ENCODE data around the gene ADGRE1.

The ADGRE1 gene

DNA sequence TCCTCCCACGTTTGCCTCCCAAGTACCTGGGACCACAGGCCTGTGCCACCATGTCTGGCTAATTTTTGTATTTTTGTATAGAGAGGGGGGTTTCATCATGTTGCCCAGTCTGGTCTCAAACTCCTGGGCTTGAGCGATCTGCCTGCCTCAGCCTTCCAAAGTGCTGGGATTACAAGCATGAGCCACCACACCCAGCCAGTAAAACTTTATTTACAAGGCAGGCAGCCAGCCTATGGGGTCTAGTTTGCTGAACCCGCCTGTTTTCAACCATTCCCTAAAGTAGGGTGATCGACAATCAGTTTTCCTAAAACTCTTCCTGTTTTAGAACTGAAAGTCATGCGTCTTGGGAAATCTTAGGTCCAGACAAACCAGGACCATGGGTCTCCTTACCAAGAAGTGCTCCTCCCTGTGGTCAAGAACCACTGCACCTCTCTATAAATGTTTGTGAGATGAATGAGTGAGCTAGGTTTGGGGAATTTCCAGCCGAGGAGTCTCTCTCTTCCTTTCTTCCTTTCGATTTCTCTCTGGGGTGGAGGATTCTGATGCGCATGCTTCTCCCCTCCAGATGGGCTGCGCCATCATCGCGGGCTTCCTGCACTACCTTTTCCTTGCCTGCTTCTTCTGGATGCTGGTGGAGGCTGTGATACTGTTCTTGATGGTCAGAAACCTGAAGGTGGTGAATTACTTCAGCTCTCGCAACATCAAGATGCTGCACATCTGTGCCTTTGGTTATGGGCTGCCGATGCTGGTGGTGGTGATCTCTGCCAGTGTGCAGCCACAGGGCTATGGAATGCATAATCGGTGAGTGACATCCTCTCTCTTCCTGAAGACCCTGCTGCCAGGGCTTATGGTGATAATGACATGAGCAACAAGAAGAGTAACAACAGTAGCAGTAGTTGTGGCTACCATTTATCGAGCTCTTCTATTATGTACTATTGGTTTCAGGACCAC is 38.7 kb downstream of the ADGRE1 start:
- H3K9me3 ChIP-seq (ENCODE audit: low read length), result no peaks in the 10 kb centered on the region
- H3K27ac ChIP-seq (ENCODE audit: low read depth, low read length), result no peak overlapping the region

DNA sequence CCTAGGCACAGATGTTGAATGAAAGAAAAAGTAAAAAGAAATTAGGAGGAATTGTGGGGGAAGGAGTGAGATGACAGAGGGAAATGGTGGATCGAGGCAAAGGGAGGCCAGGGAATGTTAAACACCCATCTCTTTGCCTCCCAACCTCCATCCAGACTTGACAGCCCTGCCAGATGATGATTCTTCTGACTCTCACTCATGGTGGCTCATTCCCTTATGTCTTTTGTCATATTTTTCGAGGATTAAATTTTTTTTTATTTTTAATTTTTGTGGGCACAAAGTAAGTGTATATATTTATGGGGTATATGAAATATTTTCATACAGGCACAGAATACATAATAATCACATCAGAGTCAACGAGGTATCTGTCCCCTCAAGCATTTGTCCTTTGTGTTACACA is 42.8 kb downstream of the ADGRE1 start:
- no peak overlapping the region for H3K4me3 ChIP-seq (ENCODE audit: low read depth in 1 of 2, low read length in 2 of 2)
- H3K27ac ChIP-seq (ENCODE audit: low read depth, low read length), result no peak overlapping the region
- no peak overlapping the region for H3K9ac ChIP-seq (ENCODE audit: low read length)
- H3K27me3 ChIP-seq (ENCODE audit: control insufficient read depth in 1 of 2, insufficient read depth in 2 of 2, low read length in 2 of 2), result no peaks in the 10 kb centered on the region
- H3K36me3 ChIP-seq (ENCODE audit: insufficient read depth, low read length), result no peaks in the 10 kb centered on the region
- H3K4me1 ChIP-seq (ENCODE audit: insufficient read depth, low read length), result no peaks in the 10 kb centered on the region
- no peaks in the 10 kb centered on the region for H3K9me3 ChIP-seq (ENCODE audit: low read length)

More for the DNA sequence above, 38.7 kb downstream of the ADGRE1 start:
- Histone ChIP-seq H3K36me3 (ENCODE audit: insufficient read depth, low read length) (no peaks in the 10 kb centered on the region), H3K27me3 (ENCODE audit: control insufficient read depth in 1 of 2, insufficient read depth in 2 of 2, low read length in 2 of 2) (no peaks in the 10 kb centered on the region), H3K4me1 (ENCODE audit: insufficient read depth, low read length) (no peaks in the 10 kb centered on the region), H3K9ac (ENCODE audit: low read length) (no peak overlapping the region), H3K4me3 (ENCODE audit: low read depth in 1 of 2, low read length in 2 of 2) (no peak overlapping the region)

DNA sequence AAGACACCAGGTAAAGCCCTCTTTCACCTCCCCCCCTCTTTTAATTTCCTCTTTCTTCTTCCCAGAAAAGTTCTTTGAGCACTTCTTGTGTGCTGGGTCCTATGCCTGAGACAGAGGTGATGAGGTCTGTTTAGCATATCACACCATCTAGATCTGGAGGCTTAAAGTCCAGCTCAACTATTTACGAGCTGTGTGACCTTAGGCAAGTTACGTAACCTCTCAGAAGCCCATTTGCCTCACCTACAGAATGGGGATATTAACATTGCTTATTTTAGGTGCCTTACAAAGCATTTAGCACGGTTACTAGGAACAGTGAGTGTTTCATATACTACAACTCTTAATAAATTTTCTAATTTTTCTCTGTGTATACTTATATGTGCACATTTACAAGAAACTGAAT is 47.7 kb downstream of the ADGRE1 start:
- Histone ChIP-seq H3K9me3 (ENCODE audit: low read length) (peaks cover 4% of the 10 kb centered on the region), H3K27ac (ENCODE audit: low read depth, low read length) (no peak overlapping the region), H3K27me3 (ENCODE audit: control insufficient read depth in 1 of 2, insufficient read depth in 2 of 2, low read length in 2 of 2) (no peaks in the 10 kb centered on the region), H3K4me1 (ENCODE audit: insufficient read depth, low read length) (no peaks in the 10 kb centered on the region), H3K4me3 (ENCODE audit: low read depth in 1 of 2, low read length in 2 of 2) (no peak overlapping the region), H3K9ac (ENCODE audit: low read length) (no peak overlapping the region), H3K36me3 (ENCODE audit: insufficient read depth, low read length) (no peaks in the 10 kb centered on the region)

DNA sequence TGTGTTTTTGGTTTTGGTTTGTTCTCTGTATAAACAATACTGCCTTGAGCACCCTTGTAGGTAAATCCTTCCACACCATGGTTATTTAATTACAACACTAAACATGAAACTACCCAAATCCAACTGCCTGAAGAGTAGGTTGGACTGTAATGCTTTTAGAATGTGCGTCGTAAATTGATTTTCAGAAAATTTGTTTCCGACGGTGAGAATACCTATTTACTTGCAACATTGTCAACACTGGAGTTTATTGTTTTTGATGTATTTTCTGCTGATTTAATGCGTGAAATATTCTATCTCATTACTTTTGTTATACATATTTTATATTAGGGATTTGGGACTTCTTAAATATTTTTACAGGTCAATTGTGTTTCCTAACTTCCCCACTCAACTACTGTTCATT is 48.2 kb downstream of the ADGRE1 start:
- Histone ChIP-seq H3K27me3 (ENCODE audit: control insufficient read depth in 1 of 2, insufficient read depth in 2 of 2, low read length in 2 of 2) (no peaks in the 10 kb centered on the region), H3K4me1 (ENCODE audit: insufficient read depth, low read length) (no peaks in the 10 kb centered on the region), H3K27ac (ENCODE audit: low read depth, low read length) (no peak overlapping the region), H3K4me3 (ENCODE audit: low read depth in 1 of 2, low read length in 2 of 2) (no peak overlapping the region), H3K9me3 (ENCODE audit: low read length) (peaks cover 4% of the 10 kb centered on the region), H3K9ac (ENCODE audit: low read length) (no peak overlapping the region), H3K36me3 (ENCODE audit: insufficient read depth, low read length) (no peaks in the 10 kb centered on the region)

DNA sequence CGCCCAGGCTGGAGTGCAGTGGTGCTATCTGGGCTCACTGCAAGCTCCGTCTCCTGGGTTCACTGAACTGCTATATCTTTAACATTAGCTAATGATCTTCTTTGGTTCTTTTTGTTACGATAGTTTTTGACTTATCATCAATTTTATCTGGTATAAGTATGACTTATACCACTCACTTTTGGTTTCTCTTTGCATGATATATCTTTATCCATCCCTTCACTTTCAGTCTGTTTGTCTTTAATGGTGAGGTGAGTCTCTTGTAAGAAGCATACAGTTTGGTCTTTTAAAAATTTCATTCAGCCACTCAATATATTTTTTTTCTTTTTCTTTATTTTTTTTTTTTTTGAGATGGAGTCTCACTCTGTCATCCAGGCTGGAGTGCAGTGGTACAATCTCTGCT is 58.4 kb downstream of the ADGRE1 start:
- Histone ChIP-seq H3K4me1 (ENCODE audit: insufficient read depth, low read length) (no peaks in the 10 kb centered on the region), H3K27ac (ENCODE audit: low read depth, low read length) (no peak overlapping the region), H3K27me3 (ENCODE audit: control insufficient read depth in 1 of 2, insufficient read depth in 2 of 2, low read length in 2 of 2) (no peaks in the 10 kb centered on the region), H3K36me3 (ENCODE audit: insufficient read depth, low read length) (no peaks in the 10 kb centered on the region), H3K4me3 (ENCODE audit: low read depth in 1 of 2, low read length in 2 of 2) (no peak overlapping the region), H3K9me3 (ENCODE audit: low read length) (no peaks in the 10 kb centered on the region), H3K9ac (ENCODE audit: low read length) (no peak overlapping the region)

DNA sequence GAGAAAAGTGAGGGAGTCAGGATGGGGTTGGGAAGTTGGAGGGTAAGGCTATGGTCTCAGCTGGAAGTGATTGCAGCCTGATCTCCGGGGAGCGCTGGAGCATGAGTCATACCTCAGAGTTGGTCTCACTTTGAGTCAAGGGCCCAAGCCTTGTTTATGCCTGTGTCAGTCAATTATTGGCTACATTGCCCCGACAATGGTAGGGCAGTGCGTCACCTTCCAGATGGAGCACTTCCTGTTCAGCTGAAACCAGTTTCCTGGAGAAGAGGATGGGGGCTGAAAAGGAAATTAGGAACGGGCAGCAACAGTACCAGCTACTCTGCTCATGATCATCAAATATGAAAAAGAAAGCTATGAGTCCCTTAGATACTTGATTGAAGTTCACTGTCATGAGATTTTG is 60.4 kb downstream of the ADGRE1 start:
- H3K9ac ChIP-seq (ENCODE audit: low read length), result no peak overlapping the region
- no peak overlapping the region for H3K4me3 ChIP-seq (ENCODE audit: low read depth in 1 of 2, low read length in 2 of 2)
- H3K9me3 ChIP-seq (ENCODE audit: low read length), result no peaks in the 10 kb centered on the region
- no peaks in the 10 kb centered on the region for H3K4me1 ChIP-seq (ENCODE audit: insufficient read depth, low read length)
- no peaks in the 10 kb centered on the region for H3K36me3 ChIP-seq (ENCODE audit: insufficient read depth, low read length)
- no peak overlapping the region for H3K27ac ChIP-seq (ENCODE audit: low read depth, low read length)
- H3K27me3 ChIP-seq (ENCODE audit: control insufficient read depth in 1 of 2, insufficient read depth in 2 of 2, low read length in 2 of 2), result no peaks in the 10 kb centered on the region

DNA sequence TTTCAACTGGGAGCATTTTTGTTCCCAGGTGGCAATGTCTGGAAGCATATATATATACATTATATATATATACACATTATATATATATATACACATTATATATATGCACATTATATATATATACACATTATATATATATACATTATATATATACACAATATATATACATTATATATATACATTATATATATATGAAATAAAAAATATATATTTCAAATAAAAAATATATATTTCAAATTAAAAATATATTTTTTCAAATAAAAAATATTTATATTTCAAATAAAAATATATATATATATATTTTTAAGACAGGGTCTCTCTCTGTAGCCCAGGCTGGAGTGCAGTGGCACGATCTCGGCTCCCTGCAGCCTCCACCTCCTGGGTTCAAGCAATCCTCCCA is 61.5 kb downstream of the ADGRE1 start:
- H3K36me3 ChIP-seq (ENCODE audit: insufficient read depth, low read length), result no peaks in the 10 kb centered on the region

DNA sequence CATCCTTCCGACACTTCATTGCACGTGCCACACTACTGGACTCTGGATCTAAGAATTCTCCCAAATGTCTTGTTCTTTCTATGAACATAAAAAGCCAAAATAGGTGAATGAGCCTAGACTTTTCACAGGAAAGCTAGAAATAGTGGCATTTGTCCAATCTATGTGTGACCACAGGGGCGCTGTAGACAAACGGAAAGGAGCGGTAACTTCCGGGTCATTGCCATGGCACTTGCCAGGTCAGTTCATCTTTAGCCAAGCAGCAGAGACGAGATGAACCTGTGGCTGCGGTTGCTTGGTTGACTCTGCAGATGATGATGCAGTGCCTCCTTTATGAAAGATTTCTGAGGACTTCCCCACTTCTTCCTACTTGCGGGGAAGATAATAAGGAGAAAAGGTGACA is 65.6 kb downstream of the ADGRE1 start:
- H3K9me3 ChIP-seq (ENCODE audit: low read length), result no peaks in the 10 kb centered on the region
- H3K27me3 ChIP-seq (ENCODE audit: control insufficient read depth in 1 of 2, insufficient read depth in 2 of 2, low read length in 2 of 2), result no peaks in the 10 kb centered on the region
- no peak overlapping the region for H3K27ac ChIP-seq (ENCODE audit: low read depth, low read length)
- no peaks in the 10 kb centered on the region for H3K4me1 ChIP-seq (ENCODE audit: insufficient read depth, low read length)
- no peak overlapping the region for H3K4me3 ChIP-seq (ENCODE audit: low read depth in 1 of 2, low read length in 2 of 2)
- no peaks in the 10 kb centered on the region for H3K36me3 ChIP-seq (ENCODE audit: insufficient read depth, low read length)
- H3K9ac ChIP-seq (ENCODE audit: low read length), result no peak overlapping the region

More for the DNA sequence above, 61.5 kb downstream of the ADGRE1 start:
- Histone ChIP-seq H3K9me3 (ENCODE audit: low read length) (no peaks in the 10 kb centered on the region), H3K4me3 (ENCODE audit: low read depth in 1 of 2, low read length in 2 of 2) (no peak overlapping the region), H3K9ac (ENCODE audit: low read length) (no peak overlapping the region), H3K27ac (ENCODE audit: low read depth, low read length) (no peak overlapping the region), H3K27me3 (ENCODE audit: control insufficient read depth in 1 of 2, insufficient read depth in 2 of 2, low read length in 2 of 2) (no peaks in the 10 kb centered on the region), H3K4me1 (ENCODE audit: insufficient read depth, low read length) (no peaks in the 10 kb centered on the region)

DNA sequence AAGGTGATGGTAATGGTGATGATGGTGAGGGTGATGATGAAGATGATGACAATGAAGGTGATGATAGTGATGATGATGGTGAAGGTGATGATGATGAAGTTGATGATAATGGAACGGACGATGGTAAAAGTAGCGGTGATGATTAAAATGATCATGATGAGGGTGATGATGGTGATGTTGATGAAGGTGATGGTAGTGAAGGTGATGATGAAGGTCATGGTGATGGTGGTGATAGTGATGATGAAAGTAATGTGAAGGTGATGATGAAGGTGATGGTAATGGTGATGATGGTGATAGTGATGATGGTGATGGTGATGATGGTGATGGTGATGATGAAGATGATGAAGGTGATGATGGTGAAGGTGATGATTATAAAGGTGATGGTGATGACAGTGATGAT is 67.7 kb downstream of the ADGRE1 start:
- H3K9ac ChIP-seq (ENCODE audit: low read length), result no peak overlapping the region
- no peak overlapping the region for H3K27ac ChIP-seq (ENCODE audit: low read depth, low read length)
- H3K4me3 ChIP-seq (ENCODE audit: low read depth in 1 of 2, low read length in 2 of 2), result no peak overlapping the region
- no peaks in the 10 kb centered on the region for H3K36me3 ChIP-seq (ENCODE audit: insufficient read depth, low read length)
- H3K9me3 ChIP-seq (ENCODE audit: low read length), result no peaks in the 10 kb centered on the region
- no peaks in the 10 kb centered on the region for H3K4me1 ChIP-seq (ENCODE audit: insufficient read depth, low read length)
- no peaks in the 10 kb centered on the region for H3K27me3 ChIP-seq (ENCODE audit: control insufficient read depth in 1 of 2, insufficient read depth in 2 of 2, low read length in 2 of 2)

DNA sequence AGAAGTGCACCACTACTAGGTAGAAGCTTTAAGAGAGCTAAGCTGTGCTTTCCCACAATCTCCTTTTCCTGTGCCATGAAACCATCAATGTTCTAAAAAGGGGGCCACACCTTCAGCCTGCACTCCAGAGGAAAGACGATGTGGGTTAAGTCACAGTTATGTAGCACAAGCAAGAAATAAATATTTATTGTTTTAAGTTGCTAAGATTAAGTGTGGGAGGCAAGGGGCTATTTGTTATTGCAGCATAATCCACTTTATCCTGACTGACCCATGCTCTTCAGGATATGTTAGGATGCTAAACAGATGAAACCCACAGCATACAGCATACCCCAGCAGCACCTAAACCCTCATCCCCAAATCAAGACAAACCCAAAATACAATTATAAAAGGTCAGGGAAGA is 69.2 kb downstream of the ADGRE1 start:
- Histone ChIP-seq H3K4me1 (ENCODE audit: insufficient read depth, low read length) (no peaks in the 10 kb centered on the region), H3K27me3 (ENCODE audit: control insufficient read depth in 1 of 2, insufficient read depth in 2 of 2, low read length in 2 of 2) (no peaks in the 10 kb centered on the region), H3K36me3 (ENCODE audit: insufficient read depth, low read length) (no peaks in the 10 kb centered on the region), H3K4me3 (ENCODE audit: low read depth in 1 of 2, low read length in 2 of 2) (no peak overlapping the region), H3K9ac (ENCODE audit: low read length) (no peak overlapping the region), H3K9me3 (ENCODE audit: low read length) (no peaks in the 10 kb centered on the region), H3K27ac (ENCODE audit: low read depth, low read length) (no peak overlapping the region)

DNA sequence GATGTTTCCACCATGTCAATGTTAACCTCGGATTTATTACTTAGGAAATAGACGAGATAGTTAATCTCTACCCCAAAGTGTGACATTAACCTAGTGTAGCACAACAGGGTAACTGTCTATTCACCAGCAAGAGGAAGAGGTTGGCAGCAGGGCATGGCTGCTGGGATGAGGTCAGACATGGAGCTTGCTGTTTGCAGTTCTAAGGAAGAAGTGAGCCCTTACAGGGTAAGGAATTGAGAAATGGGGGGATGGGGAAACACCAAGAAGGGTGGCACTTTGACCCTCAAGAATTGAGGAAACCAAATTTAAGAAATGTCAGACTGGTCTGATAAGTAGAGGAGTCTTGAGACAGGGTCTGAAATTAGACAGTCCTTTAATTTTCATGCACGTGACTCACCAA is 71.4 kb downstream of the ADGRE1 start:
- no peak overlapping the region for H3K9ac ChIP-seq (ENCODE audit: low read length)
- no peaks in the 10 kb centered on the region for H3K4me1 ChIP-seq (ENCODE audit: insufficient read depth, low read length)
- no peak overlapping the region for H3K27ac ChIP-seq (ENCODE audit: low read depth, low read length)
- H3K27me3 ChIP-seq (ENCODE audit: control insufficient read depth in 1 of 2, insufficient read depth in 2 of 2, low read length in 2 of 2), result no peaks in the 10 kb centered on the region
- H3K9me3 ChIP-seq (ENCODE audit: low read length), result no peaks in the 10 kb centered on the region
- no peak overlapping the region for H3K4me3 ChIP-seq (ENCODE audit: low read depth in 1 of 2, low read length in 2 of 2)
- H3K36me3 ChIP-seq (ENCODE audit: insufficient read depth, low read length), result no peaks in the 10 kb centered on the region

DNA sequence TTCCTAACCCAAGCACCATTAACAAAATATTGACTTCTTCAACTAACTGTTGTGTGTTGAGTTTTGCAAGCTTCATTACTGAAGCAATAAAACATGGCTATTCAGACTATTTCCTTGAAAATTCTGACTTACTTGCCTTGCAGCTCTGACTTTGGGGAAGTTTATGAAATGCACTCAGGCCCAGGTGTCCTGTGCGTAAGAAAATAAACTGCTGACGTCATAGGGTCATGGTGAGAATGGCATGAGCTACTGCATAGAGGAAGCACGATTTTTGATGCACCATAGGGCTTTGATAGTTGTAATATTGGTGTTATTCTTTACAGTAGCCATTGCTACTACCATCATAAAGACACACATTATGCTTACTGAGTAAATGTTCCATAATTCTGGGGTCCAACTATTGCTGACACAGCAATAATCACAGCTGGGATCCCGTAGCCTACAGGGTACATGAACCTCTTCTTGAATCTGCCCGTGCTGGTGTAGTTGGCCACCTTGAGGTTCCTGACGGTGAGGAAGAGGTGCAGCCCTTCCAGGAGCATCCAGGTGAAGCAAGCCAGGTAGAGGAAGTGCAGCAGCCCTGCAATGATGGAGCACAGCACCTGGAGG is 76.0 kb downstream of the ADGRE1 start:
- Histone ChIP-seq H3K9ac (ENCODE audit: low read length) (no peak overlapping the region), H3K36me3 (ENCODE audit: insufficient read depth, low read length) (no peaks in the 10 kb centered on the region), H3K27ac (ENCODE audit: low read depth, low read length) (no peak overlapping the region), H3K9me3 (ENCODE audit: low read length) (no peaks in the 10 kb centered on the region), H3K27me3 (ENCODE audit: control insufficient read depth in 1 of 2, insufficient read depth in 2 of 2, low read length in 2 of 2) (no peaks in the 10 kb centered on the region), H3K4me3 (ENCODE audit: low read depth in 1 of 2, low read length in 2 of 2) (no peak overlapping the region), H3K4me1 (ENCODE audit: insufficient read depth, low read length) (no peaks in the 10 kb centered on the region)
